HUES48 (cell line): ENCODE data around the gene ZDHHC11.

Source experiments
- H3K27ac ChIP-seq: one replicate; pipeline ENCODE4 v1.7.0; 2013; ENCODE audit warnings: low read depth, low read length, inconsistent platforms
- H3K27me3 ChIP-seq: 2 replicates; pipeline ENCODE4 v1.6.1; 2013; ENCODE audit warnings: mild to moderate bottlenecking, low read length; ENCODE audit not compliant: control insufficient read depth, insufficient read depth
- H3K36me3 ChIP-seq: 2 replicates; pipeline ENCODE4 v1.6.1; 2013; ENCODE audit warnings: low read length; ENCODE audit not compliant: control insufficient read depth, insufficient read depth
- H3K4me1 ChIP-seq: 2 replicates; pipeline ENCODE4 v1.6.1; 2013; ENCODE audit warnings: mild to moderate bottlenecking, low read length; ENCODE audit not compliant: control insufficient read depth, insufficient read depth
- H3K4me3 ChIP-seq: 2 replicates; pipeline ENCODE4 v1.5.1; 2013; ENCODE audit warnings: mild to moderate bottlenecking, low read depth, low read length
- H3K9ac ChIP-seq: 2 replicates; pipeline ENCODE4 v1.6.1; 2013; ENCODE audit warnings: mild to moderate bottlenecking, low read depth, low read length, moderate library complexity
- H3K9me3 ChIP-seq: 2 replicates; pipeline ENCODE4 v1.6.1; 2013; ENCODE audit warnings: low read length; ENCODE audit not compliant: control insufficient read depth, insufficient read depth

Gene ZDHHC11

DNA sequence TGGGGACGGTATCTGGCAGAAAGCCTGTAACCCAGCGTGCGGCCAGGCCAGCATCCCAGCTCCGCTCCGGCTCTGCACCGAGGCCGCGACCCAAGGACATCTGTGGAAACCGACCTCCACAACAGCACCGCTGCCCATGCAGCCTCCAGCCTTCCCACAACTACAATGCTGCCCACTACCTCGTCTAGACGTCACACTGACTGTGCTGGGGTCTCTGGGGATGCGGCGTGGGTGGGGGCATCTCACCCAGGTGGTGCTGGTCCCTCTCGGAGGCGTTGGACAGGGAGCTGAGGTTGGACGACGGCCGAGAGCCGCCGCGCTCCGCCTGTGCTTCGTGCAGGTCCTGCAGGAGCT is 14.4 kb upstream of the ZDHHC11 start:
- H3K4me1 ChIP-seq: no peaks in the 10 kb centered on the region
- H3K9me3 ChIP-seq: no peaks in the 10 kb centered on the region
- no peak overlapping the region for H3K4me3 ChIP-seq
- no peak overlapping the region for H3K27ac ChIP-seq
- H3K36me3 ChIP-seq: peaks cover 80% of the 10 kb centered on the region
- H3K9ac ChIP-seq: no peak overlapping the region
- H3K27me3 ChIP-seq: no peaks in the 10 kb centered on the region

DNA sequence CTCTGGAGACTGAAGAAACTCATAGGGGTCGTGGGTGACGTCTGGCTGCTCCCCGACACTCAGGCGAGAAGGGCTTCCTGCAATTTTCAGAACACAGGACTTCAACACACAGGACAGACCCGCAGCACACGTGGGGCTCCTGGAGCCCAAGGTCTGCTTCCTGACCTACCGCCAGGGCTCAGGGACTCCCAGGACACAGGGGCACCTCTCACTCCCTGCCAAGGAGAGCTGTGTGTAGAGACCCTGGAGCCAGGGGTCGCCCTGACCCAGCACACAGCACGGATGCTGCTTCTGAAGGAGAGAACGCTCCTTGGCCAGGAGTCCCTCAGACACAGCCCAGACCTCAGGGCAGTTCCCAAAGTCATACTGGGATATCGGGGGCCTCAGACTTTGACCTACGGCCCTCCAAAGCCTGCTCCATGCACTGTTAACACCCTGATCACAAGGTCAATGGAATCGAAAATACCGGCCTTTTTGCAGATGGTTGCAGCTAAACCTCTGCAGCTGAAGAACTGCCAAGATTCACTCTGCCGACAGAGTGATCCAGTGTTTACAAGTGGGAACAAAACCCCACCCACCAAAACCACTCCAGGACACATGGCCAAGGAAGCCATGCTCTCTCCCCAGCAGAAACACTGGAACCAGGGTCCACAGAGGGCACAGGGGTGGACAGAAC is 13.8 kb upstream of the ZDHHC11 start:
- no peak overlapping the region for H3K4me3 ChIP-seq
- H3K27me3 ChIP-seq: no peaks in the 10 kb centered on the region
- no peak overlapping the region for H3K27ac ChIP-seq
- peaks cover 74% of the 10 kb centered on the region for H3K36me3 ChIP-seq
- no peaks in the 10 kb centered on the region for H3K4me1 ChIP-seq
- no peak overlapping the region for H3K9ac ChIP-seq
- no peaks in the 10 kb centered on the region for H3K9me3 ChIP-seq

DNA sequence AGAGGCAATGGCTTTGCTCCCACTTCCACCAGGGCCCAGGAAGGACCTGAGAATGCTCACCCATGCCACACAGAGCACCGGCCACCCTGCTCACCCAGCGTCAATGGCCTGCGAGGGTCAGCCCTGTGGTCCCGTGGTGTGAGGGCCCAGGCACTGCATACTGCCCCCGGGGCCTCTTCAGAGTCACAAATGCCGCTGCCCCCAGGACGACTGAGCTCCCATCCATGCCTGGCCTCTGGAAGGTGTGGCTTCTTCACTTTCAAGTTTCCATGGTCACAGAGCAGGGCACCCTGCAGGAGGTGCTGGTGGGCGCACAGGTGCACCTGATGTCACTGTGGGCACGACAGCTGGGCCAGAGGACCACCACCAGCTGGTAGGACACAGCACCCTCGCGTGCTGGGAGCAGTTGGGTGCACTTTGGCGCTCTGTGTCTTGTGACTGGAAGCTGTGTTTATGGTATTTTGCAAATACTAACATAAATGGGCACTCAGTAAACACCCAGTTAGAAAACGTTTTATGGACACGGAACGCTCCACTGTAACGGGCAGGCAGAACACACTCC is 12.5 kb upstream of the ZDHHC11 start:
- H3K36me3 ChIP-seq: peaks cover 61% of the 10 kb centered on the region
- H3K9ac ChIP-seq: no peak overlapping the region
- H3K27me3 ChIP-seq: no peaks in the 10 kb centered on the region
- H3K4me1 ChIP-seq: no peaks in the 10 kb centered on the region
- H3K4me3 ChIP-seq: no peak overlapping the region
- no peaks in the 10 kb centered on the region for H3K9me3 ChIP-seq
- H3K27ac ChIP-seq: no peak overlapping the region

DNA sequence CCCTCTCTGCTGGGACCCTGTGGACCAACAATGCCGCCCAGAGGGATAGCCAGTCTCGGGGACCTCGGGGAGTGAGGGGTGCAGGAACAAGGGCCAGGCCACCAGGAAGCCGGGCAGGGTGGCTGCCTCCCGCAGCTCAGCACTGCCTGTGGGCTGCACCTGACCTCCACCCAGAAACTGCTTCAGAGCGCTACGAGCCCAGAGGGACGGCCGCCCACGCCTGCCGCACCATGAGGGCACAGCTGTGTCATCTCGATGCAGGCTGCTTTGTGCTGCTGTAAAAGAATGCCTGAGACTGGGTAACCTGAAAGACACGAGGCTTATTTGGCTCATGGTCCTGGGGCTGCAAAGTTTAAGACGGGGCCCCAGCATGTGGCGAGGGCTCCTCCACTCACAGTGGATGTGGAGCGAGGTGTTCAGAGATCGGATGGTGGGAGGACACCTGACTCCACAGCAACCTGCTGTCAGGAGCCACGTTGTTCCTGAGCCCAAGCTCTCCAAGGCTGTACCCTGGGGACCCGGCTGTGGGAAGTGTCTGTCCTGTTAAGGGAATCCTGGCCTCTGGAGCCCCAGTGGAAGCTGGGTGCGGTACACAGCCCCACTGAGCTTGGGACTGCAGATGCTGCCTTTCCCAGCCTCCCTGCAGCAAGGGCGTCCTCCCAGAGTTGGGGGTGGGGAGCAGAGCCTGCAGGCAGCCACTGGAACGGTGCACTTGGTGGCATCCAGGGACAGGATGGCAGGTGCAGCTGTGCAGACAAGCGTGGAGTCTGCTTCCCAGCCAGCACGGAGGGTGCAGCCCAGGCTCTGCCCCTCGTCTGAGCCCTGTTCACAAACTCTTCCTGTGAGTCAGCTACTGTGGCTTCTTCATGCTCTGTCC is 11.8 kb upstream of the ZDHHC11 start:
- Histone ChIP-seq H3K9ac (no peak overlapping the region), H3K4me3 (no peak overlapping the region), H3K9me3 (no peaks in the 10 kb centered on the region), H3K36me3 (peaks cover 54% of the 10 kb centered on the region), H3K27me3 (no peaks in the 10 kb centered on the region), H3K4me1 (no peaks in the 10 kb centered on the region), H3K27ac (no peak overlapping the region)

DNA sequence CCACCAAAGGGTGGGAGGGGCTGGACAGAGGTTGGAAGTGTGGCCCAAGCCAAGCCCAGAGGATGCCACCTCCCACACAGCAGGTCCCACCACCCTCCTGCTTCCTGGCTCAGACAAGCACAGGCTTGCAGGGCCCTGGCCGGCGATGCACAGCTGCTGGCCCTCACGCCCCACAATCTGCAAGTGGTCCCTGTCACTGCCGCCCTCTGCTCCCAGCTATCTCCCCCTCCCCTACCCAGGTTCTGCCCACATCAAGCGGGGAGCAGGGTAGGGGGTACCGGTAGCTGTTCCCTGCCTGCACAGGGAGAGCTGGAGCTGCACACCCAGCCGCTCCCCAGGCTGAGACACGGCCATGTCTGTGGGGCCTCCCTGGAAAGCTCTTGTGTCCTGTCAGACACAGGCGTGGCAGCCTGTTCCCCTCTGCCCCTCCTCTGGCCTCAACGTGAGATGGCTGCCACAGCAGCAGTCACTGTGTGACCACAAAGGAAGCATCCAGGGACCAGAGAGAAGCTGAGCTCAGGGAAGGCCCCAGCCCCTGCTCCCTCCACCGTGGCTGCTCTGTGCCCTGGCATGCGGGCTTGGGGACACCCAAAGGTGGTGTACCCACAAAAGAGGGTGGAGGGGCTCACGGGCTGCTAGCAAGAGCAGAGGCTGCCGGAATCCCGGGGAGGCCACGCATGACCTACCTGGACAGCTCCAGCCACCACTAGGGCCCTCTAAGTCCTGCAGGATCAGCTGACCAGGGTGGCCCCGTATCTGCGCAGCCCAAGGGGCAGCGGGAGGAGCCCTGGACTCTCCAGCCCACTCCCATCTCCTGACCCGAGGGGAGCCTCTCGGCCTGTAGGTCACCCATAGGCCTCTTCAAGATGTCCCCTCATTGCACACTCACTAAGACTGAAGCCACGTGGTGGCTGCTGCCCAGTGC is 10.9 kb upstream of the ZDHHC11 start:
- H3K36me3 ChIP-seq: peaks cover 46% of the 10 kb centered on the region
- H3K9ac ChIP-seq: no peak overlapping the region
- no peaks in the 10 kb centered on the region for H3K9me3 ChIP-seq
- H3K27me3 ChIP-seq: no peaks in the 10 kb centered on the region
- no peak overlapping the region for H3K4me3 ChIP-seq
- no peak overlapping the region for H3K27ac ChIP-seq
- no peaks in the 10 kb centered on the region for H3K4me1 ChIP-seq

DNA sequence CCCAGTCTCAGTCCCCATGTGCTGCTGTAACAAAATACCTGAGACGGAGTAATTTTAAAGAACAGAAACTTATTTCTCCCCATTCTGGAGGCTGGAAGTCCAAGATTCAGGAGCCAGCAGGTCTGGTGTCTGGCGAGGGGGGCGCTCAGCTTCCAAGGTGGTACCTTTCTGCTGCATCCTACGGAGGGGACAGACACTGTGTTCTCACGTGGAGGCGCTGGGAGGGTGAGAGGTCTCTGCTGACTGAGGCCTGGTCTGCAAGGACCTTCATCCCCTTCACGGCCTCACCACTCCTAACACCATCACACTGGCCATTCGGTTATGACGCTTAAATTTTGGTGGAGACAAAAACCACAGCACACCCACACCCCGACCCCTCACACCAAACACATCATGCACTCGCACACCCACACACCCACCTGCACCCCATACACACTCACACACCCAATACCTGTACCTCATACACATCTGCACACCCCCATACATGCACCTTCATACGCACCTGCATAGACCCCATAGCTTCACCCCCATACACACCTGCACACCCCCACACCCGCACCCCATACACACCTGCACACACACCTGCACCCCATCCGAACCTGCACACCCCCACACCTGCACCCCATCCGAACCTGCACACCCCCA is 9.8 kb upstream of the ZDHHC11 start:
- Histone ChIP-seq H3K9me3 (no peaks in the 10 kb centered on the region), H3K4me3 (no peak overlapping the region), H3K9ac (no peak overlapping the region), H3K27me3 (no peaks in the 10 kb centered on the region), H3K36me3 (peaks cover 35% of the 10 kb centered on the region), H3K4me1 (no peaks in the 10 kb centered on the region), H3K27ac (no peak overlapping the region)

DNA sequence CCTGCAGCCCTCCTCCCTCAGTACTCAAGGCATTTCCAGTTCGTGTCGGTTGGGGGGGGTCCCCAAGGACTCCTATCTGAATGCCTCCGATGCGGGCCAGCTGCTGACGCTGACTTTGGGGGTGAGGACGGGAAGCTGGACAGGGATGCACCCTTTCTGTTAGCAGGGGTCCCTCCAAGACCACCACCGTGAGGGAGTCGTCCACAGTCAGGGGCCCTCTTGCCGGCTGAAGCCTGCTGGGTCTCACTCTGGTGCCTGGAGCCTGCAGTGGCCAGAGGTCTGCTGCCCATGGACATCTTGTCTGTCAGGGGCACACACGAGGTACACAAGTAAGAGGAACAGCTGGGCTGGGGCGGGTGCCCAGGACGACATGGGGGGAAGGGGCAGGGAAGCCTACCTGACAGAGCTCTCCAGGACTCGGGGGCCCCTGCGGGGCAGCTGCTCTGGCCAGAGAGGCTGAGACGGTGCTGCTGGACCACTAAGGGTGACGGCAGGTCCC is 9.1 kb upstream of the ZDHHC11 start:
- H3K9me3 ChIP-seq: no peaks in the 10 kb centered on the region
- H3K27me3 ChIP-seq: no peaks in the 10 kb centered on the region
- H3K36me3 ChIP-seq: peaks cover 27% of the 10 kb centered on the region
- no peak overlapping the region for H3K27ac ChIP-seq
- H3K4me1 ChIP-seq: no peaks in the 10 kb centered on the region
- H3K9ac ChIP-seq: no peak overlapping the region
- no peak overlapping the region for H3K4me3 ChIP-seq

DNA sequence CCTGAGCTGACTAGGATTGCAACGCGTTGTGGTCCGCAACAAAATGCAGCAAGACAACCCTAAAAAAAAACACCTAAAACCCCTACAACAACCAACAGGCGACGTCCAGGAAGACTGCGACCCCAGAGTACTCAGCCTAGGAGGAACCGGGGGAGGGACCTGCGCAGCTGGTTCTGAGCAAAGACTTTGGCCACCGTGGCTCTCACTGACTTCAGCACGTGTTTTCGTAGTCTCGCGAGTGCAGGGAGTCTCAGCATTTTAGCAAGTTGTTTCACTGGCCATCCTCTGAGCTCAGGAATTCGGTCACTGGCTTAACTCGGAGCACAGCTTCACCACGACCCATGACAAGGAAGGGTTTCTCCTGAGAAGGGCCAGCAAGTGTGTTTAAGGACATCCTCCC is 8.6 kb upstream of the ZDHHC11 start:
- no peak overlapping the region for H3K4me3 ChIP-seq
- H3K4me1 ChIP-seq: no peaks in the 10 kb centered on the region
- H3K36me3 ChIP-seq: peaks cover 23% of the 10 kb centered on the region
- H3K27me3 ChIP-seq: no peaks in the 10 kb centered on the region
- H3K27ac ChIP-seq: no peak overlapping the region
- no peaks in the 10 kb centered on the region for H3K9me3 ChIP-seq
- no peak overlapping the region for H3K9ac ChIP-seq

DNA sequence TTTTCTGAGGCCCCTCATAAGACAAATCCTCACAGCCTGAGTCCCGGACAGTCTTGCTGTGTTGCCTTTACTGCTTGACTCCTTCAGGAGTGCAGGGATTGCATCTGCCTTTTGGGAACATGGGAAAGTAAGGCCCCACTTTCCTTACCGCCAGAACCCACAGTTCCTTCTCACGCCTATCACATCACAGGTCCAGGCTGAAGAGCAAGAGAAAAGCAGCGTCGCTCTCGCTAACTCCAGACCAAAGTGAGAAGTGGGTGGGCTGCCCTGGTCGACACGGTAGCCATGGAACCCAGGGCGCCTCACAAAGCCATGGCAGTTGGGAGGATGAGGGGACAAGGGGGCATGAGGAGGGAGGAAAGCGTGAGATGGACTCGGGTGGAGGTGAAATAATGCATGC is 7.9 kb upstream of the ZDHHC11 start:
- Histone ChIP-seq H3K27ac (no peak overlapping the region), H3K4me3 (no peak overlapping the region), H3K9me3 (no peaks in the 10 kb centered on the region), H3K9ac (no peak overlapping the region), H3K36me3 (peaks cover 16% of the 10 kb centered on the region), H3K27me3 (no peaks in the 10 kb centered on the region), H3K4me1 (no peaks in the 10 kb centered on the region)
